ENCODE data around the gene PHYHIPL.

DNA sequence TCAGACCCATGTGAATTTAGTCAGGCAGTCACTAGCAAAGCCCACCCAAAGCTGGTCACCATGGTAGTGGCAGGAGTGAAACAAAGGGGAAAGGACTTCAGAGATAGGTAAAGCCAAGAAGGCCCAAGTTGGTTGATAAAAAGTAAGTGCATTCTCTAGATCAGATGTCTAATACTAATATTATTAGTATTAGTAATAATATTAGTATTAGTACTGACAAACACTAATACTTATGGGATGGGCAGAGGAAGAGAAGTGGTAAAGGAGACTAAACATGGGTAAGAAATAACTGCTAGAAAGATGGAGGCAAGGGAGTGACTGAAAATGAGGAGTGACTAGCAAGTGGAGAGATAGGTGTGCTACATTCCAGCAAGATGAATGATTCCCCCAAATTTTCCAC lies 46.6 kb upstream of the PHYHIPL start:
- TF ChIP-seq POLR2A (IDR thresholded peaks at IDR 0.05; ENCODE audit: low read depth, low read length): no peak
- no peak for TF ChIP-seq CTCF (IDR thresholded peaks at IDR 0.05; ENCODE audit: extremely low read depth in 1 of 2, insufficient read depth in 1 of 2, low read depth in 1 of 2, low read length in 2 of 2)
- TF ChIP-seq POLR2AphosphoS5 (IDR thresholded peaks at IDR 0.05; ENCODE audit: insufficient read depth, low read depth, low read length): no peak
- TF ChIP-seq, protein P1, sequence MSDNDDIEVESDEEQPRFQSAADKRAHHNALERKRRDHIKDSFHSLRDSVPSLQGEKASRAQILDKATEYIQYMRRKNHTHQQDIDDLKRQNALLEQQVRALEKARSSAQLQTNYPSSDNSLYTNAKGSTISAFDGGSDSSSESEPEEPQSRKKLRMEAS (IDR thresholded peaks at IDR 0.05; ENCODE audit: insufficient read depth, insufficient read length): no peak
- TF ChIP-seq EZH2 (IDR thresholded peaks at IDR 0.05; ENCODE audit: borderline replicate concordance, low read depth, low read length, severe bottlenecking): no peak
- TF ChIP-seq MYC (IDR thresholded peaks at IDR 0.05; ENCODE audit: low read depth, low read length): no peak
- no peak for TF ChIP-seq GATA2 (IDR thresholded peaks at IDR 0.05; ENCODE audit: insufficient read depth, insufficient read length, low read depth, low read length)

All from endothelial cell of umbilical vein (primary cell).